Endothelial cell of umbilical vein (primary cell): ENCODE results near the gene MYD88. TPM values are rescaled to one million over a fixed set of nuclear protein-coding genes. Genes with fewer than 3 reads are reported as not detected.

Experiments
- BruUV-seq: library from RNA; stranded (reverse); fragments of 400-500 nt; replicated peaks from 2 replicates; lab custom pipeline; 2021; lab: Mats Ljungman, UMichigan
- CTCF ChIA-PET: fragments of 300-600, 350-600 bp; sonication (Branson Sonifier 250); formaldehyde crosslinking; loops from one replicate; lab custom pipeline; 2021; ENCODE audit warnings: antibody characterized with exemption, inconsistent platforms; lab: Charles Lee
- POLR2A ChIA-PET: fragments of 300-600, 350-600 bp; sonication (Branson Sonifier 250); formaldehyde crosslinking; loops from one replicate; lab custom pipeline; 2021; ENCODE audit warnings: antibody characterized with exemption, inconsistent platforms; lab: Charles Lee
- DNase-seq: peaks from one replicate; pipeline ENCODE4 v3.0.0-alpha.2; 2011; ENCODE audit warnings: low read depth, low spot score
- FAIRE-seq: peaks from 2 replicates; lab custom pipeline; 2011; peaks lifted over from hg19 to GRCh38; lab: Jason Lieb, UNC
- H2AFZ ChIP-seq: 2 replicates; pipeline ENCODE4 v1.6.0; 2012; ENCODE audit warnings: low read depth, low read length, control low read depth, inconsistent platforms
- H3K27ac ChIP-seq: 2 replicates; pipeline ENCODE4 v1.5.1; 2011; ENCODE audit warnings: low read depth, mild to moderate bottlenecking, control low read depth, low read length, moderate library complexity; ENCODE audit not compliant: insufficient read depth
- H3K27me3 ChIP-seq, 2 experiments: 2 replicates each; pipeline versions ENCODE4 v1.6.0 to v1.6.1; 2011; ENCODE audit warnings: low read length in 2 of 2, mixed read lengths in 1 of 2; ENCODE audit not compliant: control insufficient read depth in 2 of 2, insufficient read depth in 2 of 2
- H3K36me3 ChIP-seq, 2 experiments: 2 replicates in 1 of 2; 3 replicates in 1 of 2; pipeline ENCODE4 v1.5.1; 2011; ENCODE audit warnings: low read length in 2 of 2, mild to moderate bottlenecking in 1 of 2, moderate library complexity in 1 of 2; ENCODE audit not compliant: control insufficient read depth in 2 of 2, insufficient read depth in 2 of 2; ENCODE audit errors: extremely low read depth in 1 of 2
- H3K4me1 ChIP-seq: 3 replicates; pipeline ENCODE4 v1.5.1; 2011; ENCODE audit warnings: mild to moderate bottlenecking, low read length; ENCODE audit not compliant: control insufficient read depth, insufficient read depth; ENCODE audit errors: extremely low read depth
- H3K4me2 ChIP-seq: 2 replicates; pipeline ENCODE4 v1.6.1; 2011; ENCODE audit warnings: low read length, control low read depth, mixed read lengths; ENCODE audit not compliant: insufficient read depth
- H3K4me3 ChIP-seq, 3 experiments: fragments of 200-600 bp in 1 of 3; sonication (generic), shearing (Covaris generic) in 1 of 3; replicated peaks in 1 of 3; 2 replicates each; pipeline ENCODE4 v1.5.1; 2011 to 2016; ENCODE audit warnings: control low read depth in 3 of 3, low read length in 3 of 3, mild to moderate bottlenecking in 2 of 3, inconsistent platforms in 1 of 3, low read depth in 1 of 3, moderate library complexity in 1 of 3; ENCODE audit not compliant: insufficient read depth in 1 of 3
- H3K79me2 ChIP-seq: 2 replicates; pipeline ENCODE4 v1.6.0; 2012; ENCODE audit warnings: low read length, inconsistent platforms; ENCODE audit not compliant: control insufficient read depth, insufficient read depth
- H3K9ac ChIP-seq: replicated peaks from 2 replicates; pipeline ENCODE3; 2011; ENCODE audit warnings: low read length, control low read depth; ENCODE audit not compliant: insufficient read depth; ENCODE audit errors: extremely low read depth
- H3K9me1 ChIP-seq: replicated peaks from 3 replicates; pipeline ENCODE4 v1.6.0; 2011; ENCODE audit warnings: mild to moderate bottlenecking, low read length; ENCODE audit not compliant: control insufficient read depth, insufficient read depth; ENCODE audit errors: extremely low read depth
- H3K9me3 ChIP-seq: replicated peaks from 2 replicates; pipeline ENCODE4 v1.5.1; 2012; ENCODE audit warnings: low read length, inconsistent platforms; ENCODE audit not compliant: control insufficient read depth, insufficient read depth
- H4K20me1 ChIP-seq: replicated peaks from 2 replicates; pipeline ENCODE3; 2011; ENCODE audit warnings: mild to moderate bottlenecking, low read length; ENCODE audit not compliant: control insufficient read depth, insufficient read depth; ENCODE audit errors: extremely low read depth
- EZH2 ChIP-seq: IDR thresholded peaks from 2 replicates; pipeline ENCODE4 v1.6.1; 2012; ENCODE audit warnings: borderline replicate concordance, low read depth, mild to moderate bottlenecking, moderate library complexity, low read length, inconsistent platforms; ENCODE audit not compliant: severe bottlenecking
- FOS ChIP-seq: IDR thresholded peaks from 2 replicates; pipeline ENCODE4 v1.6.1; 2011; ENCODE audit warnings: mild to moderate bottlenecking, low read length, moderate library complexity, borderline replicate concordance; ENCODE audit not compliant: insufficient read depth
- POLR2A ChIP-seq: IDR thresholded peaks from 2 replicates; pipeline ENCODE4 v1.6.1; 2012; ENCODE audit warnings: low read depth, mild to moderate bottlenecking, control low read depth, low read length
- dilution Hi-C: fragments of 300-500 bp; cut with MboI; formaldehyde crosslinking; loops from one replicate; pipeline ENCODE4 v1.15.0; 2019; ENCODE audit warnings: low sequenced_read_pairs; ENCODE audit not compliant: extremely low pct_ligation_motif_present
- intact Hi-C: fragments of 100-400 bp; cut with micrococcal nuclease; formaldehyde crosslinking; loops from one replicate; pipeline ENCODE4 v1.10.0; 2022
- polyA plus RNA-seq, 4 experiments: library from polyadenylated mRNA; depleted of rRNA in 3 of 4; stranded (reverse) in 3 of 4; unstranded in 1 of 4; fragments of >200 nt; gene quantifications; 2 replicates each; pipeline versions ENCODE4 v1.2.1 to v1.2.3, GENCODE V29; 2011 to 2012; ENCODE audit warnings: missing spikeins in 1 of 4
- small RNA-seq: library from RNA; depleted of rRNA; stranded (forward); fragments of <200 nt; gene quantifications from one replicate; pipeline ENCODE3, GENCODE V24; 2012; ENCODE audit warnings: low replicate concordance, low read depth; ENCODE audit not compliant: insufficient read depth, insufficient read length
- total RNA-seq: library from RNA; stranded (reverse); gene quantifications from 2 replicates; pipeline ENCODE4 v1.2.3, GENCODE V29; 2021
- TF ChIP-seq, protein P1 (sequence below): IDR thresholded peaks from 2 replicates; pipeline ENCODE4 v1.6.1; 2011; ENCODE audit not compliant: insufficient read depth, insufficient read length

Gene MYD88
- total and polyA plus RNA-seq, 2 donors (not counting 3 experiments of a cell fraction or from before 2014, with no cell fraction given): 35.1 to 55.0 TPM

DNA sequence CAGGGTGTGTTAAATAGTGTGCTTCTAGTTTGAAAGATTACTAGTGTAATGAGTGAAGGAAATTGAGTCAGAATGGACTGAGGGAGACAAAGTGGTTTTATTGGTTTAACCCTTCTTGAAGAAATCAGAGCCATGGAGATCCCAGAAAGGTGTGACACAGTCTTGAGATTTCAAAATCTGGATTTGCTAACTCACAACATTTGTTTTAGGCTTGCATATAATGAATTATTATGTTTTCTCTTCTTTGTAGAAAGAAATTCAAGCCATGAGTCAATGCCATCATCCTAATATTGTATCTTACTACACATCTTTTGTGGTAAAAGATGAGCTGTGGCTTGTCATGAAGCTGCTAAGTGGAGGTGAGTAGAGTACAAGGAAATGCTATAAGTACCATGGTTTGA, 52.0 kb downstream of the MYD88 start:
- H2AFZ ChIP-seq: no peak overlapping the region
- H3K4me3 ChIP-seq: no peak overlapping the region
- intact Hi-C loops (no loop called here), dilution Hi-C loops (no loop called here)
- FAIRE-seq (no peak), DNase-seq (no peak)
- no peaks in the 10 kb centered on the region for H3K27me3 ChIP-seq
- TF ChIP-seq POLR2A: no peak
- no peak for TF ChIP-seq FOS
- TF ChIP-seq, protein P1, sequence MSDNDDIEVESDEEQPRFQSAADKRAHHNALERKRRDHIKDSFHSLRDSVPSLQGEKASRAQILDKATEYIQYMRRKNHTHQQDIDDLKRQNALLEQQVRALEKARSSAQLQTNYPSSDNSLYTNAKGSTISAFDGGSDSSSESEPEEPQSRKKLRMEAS: no peak
- no peak for TF ChIP-seq EZH2
- no peak overlapping the region for H3K9ac ChIP-seq
- no peaks in the 10 kb centered on the region for H4K20me1 ChIP-seq
- H3K36me3 ChIP-seq: peaks cover 0 to 2% of the 10 kb centered on the region in 2 experiments
- H3K79me2 ChIP-seq: no peaks in the 10 kb centered on the region
- ChIA-PET POLR2A (no interaction called here), CTCF (interaction anchor here (1.2 kb wide), 1 partner anchor 12 kb away, joined by 4 read pairs; no protein-coding TSS in a partner anchor)
- no TSS peak for BruUV-seq
- H3K9me3 ChIP-seq: no peaks in the 10 kb centered on the region
- no peaks in the 10 kb centered on the region for H3K4me1 ChIP-seq
- H3K4me2 ChIP-seq: no peak overlapping the region
- H3K27ac ChIP-seq: no peak overlapping the region
- no peaks in the 10 kb centered on the region for H3K9me1 ChIP-seq

Small RNA genes within 50 kb of the gene (small RNA-seq; reads per million reads assigned to genes)
- not detected for gene RF00019

Other genes with a start within 250 kb of the MYD88 start
- gene VILL, start 147.9 kb upstream of the MYD88 start, total RNA-seq: 6.9 and 9.0 TPM in 2 replicates
- gene VILL, start 147.9 kb upstream of the MYD88 start, polyA plus RNA-seq: 10.0 and 11.6 TPM in 2 replicates
- 15.3 and 18.5 TPM in 2 replicates for gene PLCD1, start 109.0 kb upstream of the MYD88 start, total RNA-seq
- 12.6 and 13.1 TPM in 2 replicates for gene PLCD1, start 109.0 kb upstream of the MYD88 start, polyA plus RNA-seq
- not detected in 2 replicates for gene DLEC1, start 99.5 kb upstream of the MYD88 start, total RNA-seq
- not detected in 2 replicates for gene DLEC1, start 99.5 kb upstream of the MYD88 start, polyA plus RNA-seq
- gene ACAA1, start 1.5 kb upstream of the MYD88 start, total RNA-seq: 46.9 and 52.1 TPM in 2 replicates
- gene ACAA1, start 1.5 kb upstream of the MYD88 start, polyA plus RNA-seq: 46.4 and 53.8 TPM in 2 replicates
- gene OXSR1, start 26.9 kb downstream of the MYD88 start, total RNA-seq: 32.9 and 34.3 TPM in 2 replicates
- 12.7 and 15.1 TPM in 2 replicates for gene OXSR1, start 26.9 kb downstream of the MYD88 start, polyA plus RNA-seq
- gene SLC22A13, start 127.2 kb downstream of the MYD88 start, total RNA-seq: 0.44 and 0.53 TPM in 2 replicates
- gene SLC22A13, start 127.2 kb downstream of the MYD88 start, polyA plus RNA-seq: 0.11 and 0.13 TPM in 2 replicates
- not detected in 2 replicates for gene SLC22A14, start 143.6 kb downstream of the MYD88 start, total RNA-seq
- gene SLC22A14, start 143.6 kb downstream of the MYD88 start, polyA plus RNA-seq: 0.10 TPM in 1 of 2 replicates, not detected in the other
- 4.3 and 6.1 TPM in 2 replicates for gene XYLB, start 208.1 kb downstream of the MYD88 start, total RNA-seq
- gene XYLB, start 208.1 kb downstream of the MYD88 start, polyA plus RNA-seq: 3.7 TPM in 2 replicates